ENCODE measurements around the gene FAM168B.

FAM168B gene

GRCh38 chr2:131037398-131038257 is 55.6 kb downstream of the FAM168B start:
- DNase-seq (ENCODE audit: low spot score), result no peak

GRCh38 chr2:131036696-131037397 is 56.4 kb downstream of the FAM168B start:
- DNase-seq (ENCODE audit: low spot score), result no peak
- no peak for TF ChIP-seq CTCF (IDR thresholded peaks at IDR 0.05; ENCODE audit: extremely low read depth, missing control alignments)

More at GRCh38 chr2:131037398-131038257, 55.6 kb downstream of the FAM168B start:
- TF ChIP-seq CTCF (IDR thresholded peaks at IDR 0.05; ENCODE audit: extremely low read depth, missing control alignments), result no peak

GRCh38 chr2:131036269-131036668 is 57.0 kb downstream of the FAM168B start:
- TF ChIP-seq CTCF (IDR thresholded peaks at IDR 0.05; ENCODE audit: extremely low read depth, missing control alignments), result no peak
- DNase-seq (ENCODE audit: low spot score), result no peak

- DNase-seq (ENCODE audit: low spot score), result no peak
- no peak for TF ChIP-seq CTCF (IDR thresholded peaks at IDR 0.05; ENCODE audit: extremely low read depth, missing control alignments)
These were observed 57.4 kb downstream of the FAM168B start for GRCh38 chr2:131035826-131036231.

GRCh38 chr2:131035112-131035825 is 58.0 kb downstream of the FAM168B start:
- no peak for DNase-seq (ENCODE audit: low spot score)
- no peak for TF ChIP-seq CTCF (IDR thresholded peaks at IDR 0.05; ENCODE audit: extremely low read depth, missing control alignments)

GRCh38 chr2:131034122-131035051 is 58.9 kb downstream of the FAM168B start:
- no peak for DNase-seq (ENCODE audit: low spot score)
- no peak for TF ChIP-seq CTCF (IDR thresholded peaks at IDR 0.05; ENCODE audit: extremely low read depth, missing control alignments)
